ENCODE measurements around the gene FRS2.

Gene FRS2

DNA sequence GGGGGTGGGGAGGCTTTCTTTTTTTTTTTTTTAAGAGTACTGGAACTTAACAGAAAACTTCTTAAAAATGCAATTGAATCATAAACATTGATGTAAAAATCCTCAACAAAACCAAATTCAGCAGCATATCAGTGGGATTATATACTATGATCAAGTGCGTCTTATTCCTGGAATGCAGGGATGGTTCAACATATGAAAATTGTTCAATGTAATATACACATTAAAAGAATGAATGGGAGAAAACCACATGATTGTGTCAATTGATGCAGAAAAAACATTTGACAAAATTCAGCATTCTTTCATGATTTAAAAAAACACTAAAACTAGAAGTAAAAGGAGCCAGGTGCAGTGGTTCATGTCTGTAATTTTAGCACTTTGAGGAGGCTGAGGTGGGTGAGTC, 73.9 kb downstream of the FRS2 start:
- no peak for DNase-seq

DNA sequence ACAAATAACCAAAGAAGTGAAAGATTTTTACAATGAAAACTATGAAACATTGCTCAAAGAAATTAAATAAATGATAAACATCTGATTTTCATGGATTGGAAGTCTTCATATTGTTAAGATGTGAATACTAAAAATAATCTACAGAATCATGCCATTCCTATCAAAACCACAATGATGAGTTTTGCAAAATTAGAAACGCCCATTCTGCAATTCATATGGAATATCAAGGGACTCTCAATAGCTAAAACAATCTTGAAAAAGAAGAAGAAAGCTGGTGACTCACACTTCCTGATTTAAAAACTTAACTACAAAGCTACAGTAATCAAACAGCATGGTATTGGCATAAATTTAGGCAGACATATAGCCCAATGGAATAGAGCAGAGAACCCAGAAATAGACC, 74.9 kb downstream of the FRS2 start:
- no peak for DNase-seq

DNA sequence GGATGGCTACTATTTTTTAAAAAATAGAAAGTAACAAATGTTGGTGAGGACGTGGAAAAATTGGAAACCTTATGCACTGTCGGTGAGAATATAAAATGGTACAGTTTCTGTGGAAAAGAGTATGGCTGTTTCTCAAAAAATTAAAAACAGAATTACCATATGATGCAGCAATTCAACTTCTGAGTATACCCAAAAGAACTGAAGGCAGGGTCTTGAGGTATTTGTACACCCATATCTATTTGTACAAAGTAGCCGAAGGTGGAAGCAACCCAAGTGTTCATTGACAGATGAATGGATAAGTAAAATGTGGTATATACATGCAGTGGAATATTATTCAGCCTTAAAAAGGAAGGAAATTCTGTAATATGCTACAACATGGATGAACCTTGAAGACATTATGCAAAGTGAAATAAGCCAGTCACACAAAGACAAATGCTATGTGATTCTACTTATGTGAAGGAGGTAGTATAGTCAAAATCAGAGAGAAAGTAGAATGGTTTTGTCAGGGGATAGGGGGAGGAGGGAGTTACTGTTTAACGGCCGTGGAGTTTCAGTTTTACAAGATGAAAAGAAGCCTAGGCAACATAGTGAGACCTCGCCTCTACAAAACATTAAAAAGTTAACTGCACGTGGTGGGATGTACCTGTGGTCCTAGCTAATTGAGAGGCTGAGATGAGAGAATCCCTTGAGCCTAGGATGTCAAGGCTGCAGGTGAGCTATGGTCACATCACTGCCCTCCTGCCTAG, 76.7 kb downstream of the FRS2 start:
- DNase-seq: no peak

DNA sequence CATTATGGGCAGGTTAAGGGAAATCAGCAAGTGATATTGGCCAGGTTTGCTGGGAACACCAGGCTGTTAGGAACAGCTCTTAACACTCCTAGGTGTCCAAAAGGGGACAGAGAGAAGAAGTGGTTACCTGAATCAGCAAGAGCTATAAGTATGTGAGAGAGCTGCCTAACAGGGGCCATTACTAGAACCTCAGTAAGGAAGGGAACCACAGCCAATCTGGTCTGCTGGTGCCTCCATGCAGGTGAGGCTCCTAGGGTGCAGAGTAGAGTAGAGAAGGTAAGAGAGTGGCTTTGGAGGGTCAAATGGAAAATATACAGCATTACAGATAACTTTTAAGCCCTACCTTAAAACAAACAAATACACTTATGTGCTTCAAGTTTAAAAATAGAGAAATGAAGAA, 78.5 kb downstream of the FRS2 start:
- DNase-seq: no peak

DNA sequence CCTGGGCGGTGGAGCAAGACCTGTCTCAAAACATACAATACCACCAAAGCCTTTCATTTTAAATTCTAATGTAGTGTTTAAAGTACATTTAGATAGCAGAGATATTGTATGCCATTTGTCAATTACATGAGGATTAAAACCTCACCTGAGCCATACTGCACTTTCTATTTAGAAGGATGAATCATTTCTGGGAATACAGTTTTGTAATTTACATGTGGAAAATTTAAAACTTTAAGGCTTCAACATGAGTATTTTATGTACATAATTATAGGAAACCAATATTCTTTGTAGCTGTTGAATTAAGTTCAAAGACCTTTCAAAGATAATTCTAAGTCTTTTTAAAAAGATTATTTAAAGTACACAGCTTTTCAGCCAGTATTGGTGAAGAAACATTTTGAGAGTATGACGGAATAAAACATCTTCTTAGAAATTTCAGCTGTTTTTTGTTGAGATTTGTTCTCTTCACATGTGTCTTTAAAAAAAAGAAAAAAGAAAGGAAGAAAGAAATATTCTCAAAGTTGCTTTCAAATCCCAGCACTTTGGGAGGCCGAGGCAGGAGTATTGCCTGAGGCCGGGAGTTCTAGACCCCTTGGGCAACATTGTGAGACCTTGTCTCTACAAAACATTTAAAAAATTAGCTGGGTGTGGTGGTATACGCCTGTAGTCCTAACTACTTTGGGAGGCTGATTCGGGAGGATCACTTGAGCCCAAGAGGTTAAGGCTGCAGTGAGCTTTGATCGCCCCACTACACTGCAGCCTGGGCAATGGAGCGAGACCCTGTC, 80.6 kb downstream of the FRS2 start:
- DNase-seq: no peak

DNA sequence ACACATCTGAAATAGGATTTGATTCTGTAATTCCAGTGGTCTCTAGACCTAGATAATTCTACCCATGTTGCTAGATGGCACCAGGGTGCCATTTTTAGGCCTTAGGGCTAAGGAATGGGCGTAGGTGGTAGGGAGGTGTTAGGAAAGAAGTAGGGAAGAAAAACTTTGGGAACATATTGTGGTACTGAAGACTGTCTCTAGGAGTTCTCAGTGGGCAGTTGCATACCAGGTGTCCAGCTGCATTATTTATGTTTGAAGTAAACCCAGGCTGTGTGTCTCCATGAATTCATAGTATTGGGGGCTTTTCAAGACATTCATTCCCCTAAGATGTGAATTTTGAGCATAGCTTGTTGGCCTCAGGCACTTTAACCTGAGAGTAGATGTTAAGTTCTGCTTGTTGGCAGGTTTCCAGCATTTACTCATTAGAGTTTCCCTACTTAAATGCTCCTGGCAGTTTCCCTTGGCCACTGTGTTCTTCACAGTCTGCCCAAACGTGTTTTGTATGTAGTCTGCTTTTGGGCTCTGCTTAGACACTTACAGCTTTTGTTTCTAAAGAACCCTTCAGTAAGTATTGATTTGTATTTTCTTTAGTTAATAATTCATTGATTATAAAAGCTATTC, 83.5 kb downstream of the FRS2 start:
- no peak for DNase-seq

DNA sequence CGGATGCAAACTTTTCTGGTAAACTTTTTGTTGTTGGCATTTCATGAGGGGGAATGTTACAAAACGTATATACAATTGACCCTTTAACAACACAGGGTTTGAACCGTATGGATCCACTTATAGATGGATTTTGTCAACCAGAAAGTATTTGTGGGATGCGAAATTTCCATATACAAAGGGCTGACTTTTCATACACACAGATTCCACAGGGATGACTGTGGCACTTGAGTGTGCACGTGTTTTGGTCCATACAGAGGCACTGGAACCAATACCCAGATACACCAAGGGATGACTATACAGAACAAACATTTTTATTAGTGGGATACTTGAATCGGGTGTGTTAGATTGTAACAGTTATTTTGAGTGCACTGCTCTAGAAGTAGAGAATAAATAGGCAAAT, 85.3 kb downstream of the FRS2 start:
- DNase-seq: no peak

DNA sequence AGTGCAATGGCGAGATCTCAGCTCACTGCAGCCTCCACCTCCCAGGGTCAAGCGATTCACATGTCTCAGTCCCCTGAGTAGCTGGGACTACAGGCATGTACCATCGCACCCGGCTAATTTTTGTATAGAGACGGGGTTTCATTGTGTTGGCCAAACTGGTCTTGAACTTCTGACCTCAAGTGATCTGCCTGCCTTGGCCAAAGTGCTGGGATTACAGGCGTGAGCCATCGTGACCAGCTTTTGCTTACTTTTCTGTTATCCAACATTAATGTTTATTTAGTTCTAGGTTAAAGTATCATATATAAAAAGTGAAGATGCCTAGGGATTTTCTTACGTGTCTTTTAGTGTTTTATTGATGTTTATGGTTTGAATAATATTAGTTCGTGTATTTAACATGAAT, 86.2 kb downstream of the FRS2 start:
- no peak for DNase-seq

DNA sequence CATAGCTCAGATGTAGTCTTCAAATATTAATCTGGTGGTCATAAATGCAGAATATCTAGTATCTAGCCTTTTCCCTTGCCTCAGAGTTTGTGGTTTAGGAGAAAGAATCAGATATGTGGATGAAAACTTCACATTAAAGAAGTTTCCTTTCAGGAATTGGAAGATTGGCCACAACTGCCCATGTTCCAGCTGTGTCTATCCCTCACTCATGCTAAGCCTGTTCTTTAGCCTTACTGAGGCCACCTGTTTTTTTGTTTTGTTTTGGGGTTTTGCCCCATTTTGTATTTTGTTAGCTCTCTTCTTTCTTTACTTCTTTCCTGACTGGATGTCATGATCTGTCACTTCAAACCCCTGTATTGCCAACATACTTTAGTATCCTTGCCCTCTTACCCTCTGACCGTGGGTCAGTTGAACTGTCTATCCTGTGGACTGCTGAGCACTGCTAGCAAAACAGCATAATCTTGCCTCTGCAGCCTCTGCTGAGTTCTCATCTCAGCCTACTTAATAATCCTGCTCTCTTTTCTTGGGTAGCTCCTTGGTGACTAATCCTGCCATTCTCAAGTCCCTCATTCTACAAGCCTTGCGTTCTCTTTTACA, 93.1 kb downstream of the FRS2 start:
- no peak for DNase-seq

DNA sequence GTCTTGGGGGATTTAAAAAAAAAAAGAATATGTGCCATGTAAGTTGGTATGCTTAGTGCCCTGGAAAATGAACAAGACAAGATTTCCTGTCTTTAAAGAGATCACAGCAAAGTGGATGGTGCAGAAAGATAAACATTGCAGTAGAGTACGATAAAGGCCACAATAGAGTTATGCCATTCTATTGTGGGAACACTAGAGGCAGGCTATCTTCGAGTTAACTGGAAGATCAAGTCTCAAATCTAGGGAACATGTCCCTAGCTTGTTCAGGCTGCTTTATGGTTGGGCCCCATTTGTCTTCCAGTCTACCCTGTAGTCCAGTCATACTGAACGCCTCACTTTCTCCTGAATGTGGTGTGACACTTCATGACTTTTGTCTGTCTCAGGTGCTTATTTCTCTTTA, 96.4 kb downstream of the FRS2 start:
- DNase-seq: no peak

DNA sequence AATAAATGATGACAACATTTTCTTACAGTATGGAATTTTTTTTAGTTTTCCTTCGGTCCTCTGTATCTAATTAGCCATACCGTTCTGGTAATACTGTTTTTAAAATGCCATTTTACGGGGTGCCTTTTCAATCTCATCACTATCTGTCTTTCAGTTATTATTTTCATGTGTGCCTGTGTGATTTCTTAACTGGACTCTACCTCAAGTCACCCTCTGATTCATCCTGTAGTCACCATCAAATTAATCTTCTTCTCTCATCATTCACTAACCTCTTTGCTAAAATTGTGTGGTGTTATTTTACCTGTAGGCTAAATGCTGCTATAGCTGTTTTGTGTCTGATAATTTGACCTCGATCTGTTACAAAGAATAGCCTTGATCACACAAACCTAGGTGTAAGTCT, 99.0 kb downstream of the FRS2 start:
- no peak for DNase-seq

DNA sequence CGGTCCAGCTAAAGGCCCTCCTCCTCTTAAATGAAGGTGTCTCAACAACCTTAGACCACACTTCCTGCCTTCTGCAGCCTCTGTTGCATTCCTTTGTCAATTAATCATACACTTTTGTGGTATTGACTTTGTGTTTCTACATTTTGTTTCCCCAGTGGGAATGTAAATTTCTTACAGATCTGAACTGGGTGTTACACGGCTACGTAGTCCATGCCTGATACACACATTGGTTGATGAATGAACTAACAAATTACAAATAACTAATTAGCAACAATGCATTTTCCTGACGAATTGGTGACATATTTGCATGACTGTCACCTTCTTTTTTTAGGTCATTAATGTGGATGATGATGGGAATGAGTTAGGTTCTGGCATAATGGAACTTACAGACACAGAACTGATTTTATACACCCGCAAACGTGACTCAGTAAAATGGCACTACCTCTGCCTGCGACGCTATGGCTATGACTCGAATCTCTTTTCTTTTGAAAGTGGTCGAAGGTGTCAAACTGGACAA, 99.9 kb downstream of the FRS2 start:
- no peak for DNase-seq

DNA sequence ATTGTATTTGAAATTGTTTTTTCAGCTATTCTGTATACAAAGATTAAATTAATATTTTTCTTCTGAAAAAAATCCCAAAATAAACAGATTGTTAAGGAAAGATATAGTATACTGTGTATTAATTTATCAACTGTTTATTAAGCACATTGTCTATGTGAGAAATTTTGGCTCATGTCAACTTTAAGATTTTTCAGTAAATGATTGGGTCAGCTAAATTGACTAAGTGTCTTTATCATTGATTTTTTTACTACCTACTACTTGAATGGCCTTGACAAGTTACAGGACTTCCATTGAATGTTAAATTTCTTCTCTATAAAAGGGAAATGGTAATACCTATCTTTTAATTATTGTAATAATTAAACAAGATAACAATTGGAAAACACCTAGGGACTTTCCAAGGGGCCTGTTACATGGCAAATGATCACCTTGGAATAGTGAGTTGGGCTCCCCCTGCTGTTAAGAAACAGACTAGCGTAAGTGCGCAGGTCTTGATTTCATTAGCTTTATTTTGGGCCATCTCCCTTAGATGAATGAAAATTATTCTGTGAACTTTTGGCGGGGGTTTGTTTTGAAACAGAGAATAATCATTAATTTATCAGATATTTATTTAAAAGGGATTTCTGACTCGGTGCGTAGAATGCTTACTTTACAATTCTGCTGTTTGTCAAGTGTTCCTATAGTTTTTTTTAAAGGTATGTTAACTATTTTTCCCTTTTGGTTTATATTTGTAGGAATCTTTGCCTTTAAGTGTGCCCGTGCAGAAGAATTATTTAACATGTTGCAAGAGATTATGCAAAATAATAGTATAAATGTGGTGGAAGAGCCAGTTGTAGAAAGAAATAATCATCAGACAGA, 100.6 kb downstream of the FRS2 start:
- no peak for DNase-seq

DNA sequence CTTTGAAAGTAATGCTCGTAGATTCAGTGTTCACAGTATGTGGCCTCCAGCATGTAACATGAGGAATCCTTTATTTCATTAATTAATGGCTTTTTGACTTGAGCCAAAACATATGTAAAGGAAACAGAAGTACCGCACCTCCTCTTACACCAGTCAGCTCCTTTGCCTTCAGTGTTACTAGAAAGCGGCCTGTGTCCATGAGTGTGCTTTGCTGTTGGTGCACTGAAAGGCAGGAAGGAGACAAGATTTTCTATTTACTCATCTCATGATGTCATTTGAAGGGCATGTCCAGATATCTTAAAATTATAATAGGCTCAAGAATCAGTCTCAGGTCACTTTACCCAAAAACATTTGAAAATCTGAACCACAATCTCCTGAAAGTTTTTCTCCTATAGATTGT, 105.2 kb downstream of the FRS2 start:
- DNase-seq: no peak

DNA sequence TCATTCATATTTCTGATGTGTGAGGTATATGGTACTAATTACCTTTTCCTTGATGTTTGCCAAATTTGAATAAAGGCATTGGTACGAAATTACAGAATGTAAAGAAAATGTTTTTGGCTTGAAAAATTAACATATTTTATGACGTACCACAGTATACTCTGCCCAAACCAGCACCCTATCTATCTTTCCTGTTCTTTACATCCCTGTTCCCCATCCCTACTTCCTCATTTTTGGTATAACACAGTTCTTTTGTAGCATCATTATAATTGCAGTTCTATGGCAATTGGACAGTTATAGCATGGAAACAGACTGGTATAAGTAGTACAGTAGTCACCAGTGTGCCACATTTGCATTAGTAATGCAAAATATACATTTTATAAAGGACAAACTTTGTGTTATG, 108.1 kb downstream of the FRS2 start:
- DNase-seq: no peak

DNA sequence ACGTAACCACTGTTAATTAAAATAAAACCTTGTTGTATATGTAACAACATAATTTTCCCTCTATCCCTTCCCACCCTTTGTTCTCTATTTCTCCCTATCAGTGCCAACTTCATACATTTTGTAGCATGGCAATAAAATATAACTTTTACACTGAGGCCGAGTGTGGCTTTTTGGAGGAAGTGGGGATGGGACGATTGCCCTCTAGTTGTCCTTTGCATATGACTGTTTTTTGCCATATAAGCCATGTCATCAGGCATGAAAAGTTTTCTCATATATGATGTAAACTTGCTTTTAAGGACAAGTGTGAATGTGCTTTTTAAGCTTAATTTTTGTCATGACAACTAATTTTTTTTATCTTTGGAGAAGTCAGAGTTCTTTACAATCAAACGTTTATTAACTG, 108.8 kb downstream of the FRS2 start:
- no peak for DNase-seq

DNA sequence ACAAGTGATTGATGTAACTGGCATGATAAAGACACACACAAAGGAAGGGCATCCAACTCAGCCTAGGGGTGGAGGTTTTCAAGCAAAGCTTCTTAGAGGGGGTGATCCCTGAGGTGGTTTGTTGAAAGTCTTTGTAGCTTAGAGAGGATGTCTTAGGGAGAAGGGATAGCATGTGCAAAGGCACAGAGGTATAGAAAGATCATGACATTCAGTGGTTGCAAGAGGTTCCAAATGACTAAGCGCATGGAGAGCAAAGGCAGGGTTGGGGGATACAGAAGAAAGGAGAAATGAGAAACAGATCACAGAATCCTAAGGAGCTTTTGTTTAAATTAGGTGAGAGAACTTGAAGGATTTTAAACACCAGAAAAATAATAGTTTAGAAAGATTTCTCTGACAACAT, 109.9 kb downstream of the FRS2 start:
- DNase-seq: no peak

DNA sequence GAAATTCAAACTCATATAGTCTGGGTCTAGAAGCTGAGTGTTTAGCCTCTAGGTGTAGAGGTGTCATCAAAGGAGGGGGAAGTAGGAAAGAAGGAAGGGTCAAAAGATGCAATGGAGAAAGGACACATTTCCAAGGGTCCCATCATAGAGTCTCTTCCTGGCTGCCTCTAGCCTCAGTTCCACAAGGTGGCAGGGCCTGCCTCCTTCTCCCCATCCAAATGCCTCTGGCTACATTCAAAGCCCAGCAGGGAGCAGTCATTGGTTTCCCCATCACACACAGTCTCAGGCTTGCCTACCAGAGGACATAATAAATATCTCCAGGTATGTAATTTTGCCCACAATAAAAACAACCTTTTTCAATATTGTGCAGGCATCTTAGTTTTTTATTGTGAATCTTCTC, 113.0 kb downstream of the FRS2 start:
- no peak for DNase-seq

DNA sequence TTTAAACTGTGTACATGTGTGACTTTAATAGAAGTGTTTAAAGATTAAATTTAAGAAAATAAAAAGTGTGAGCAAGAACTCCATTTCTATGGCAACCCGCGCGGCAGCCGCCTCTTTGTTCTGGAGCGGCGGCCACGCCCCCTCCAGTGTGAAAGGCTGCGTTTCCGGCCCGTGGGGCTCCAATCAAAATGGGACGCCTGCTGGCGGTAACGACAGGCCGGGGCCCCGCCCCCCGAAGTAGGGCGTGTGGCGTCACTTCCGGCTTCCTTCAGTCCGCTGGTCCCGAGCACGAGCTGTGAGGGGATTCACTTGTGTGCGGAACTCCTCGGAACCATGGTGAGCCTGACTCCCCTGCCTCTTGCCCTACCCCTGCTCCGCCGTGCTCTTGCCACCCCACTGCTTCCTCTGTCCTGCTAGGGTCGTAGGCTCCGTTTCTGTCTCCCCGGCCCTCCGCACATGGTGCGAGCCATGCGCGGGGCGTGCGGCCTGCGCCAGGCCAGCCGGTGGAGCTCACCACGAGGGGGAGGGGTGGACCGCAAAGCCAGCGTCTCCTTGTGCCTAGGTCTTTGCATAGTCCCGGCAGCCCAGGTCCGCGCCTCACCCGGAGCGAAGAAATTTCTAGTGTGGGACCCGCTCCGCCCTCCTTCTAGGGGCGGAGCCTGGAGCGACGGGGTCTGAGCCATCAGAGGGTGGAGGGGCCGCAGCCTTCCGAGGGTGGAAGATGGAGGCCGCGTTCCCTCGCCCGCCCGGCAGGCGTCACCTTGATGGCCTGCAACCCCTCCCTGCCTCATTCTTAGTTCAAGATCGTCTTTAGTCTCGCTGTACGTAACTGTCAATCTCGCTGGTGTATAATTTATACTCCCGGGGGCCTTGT, 115.2 kb downstream of the FRS2 start, which contains the start of gene CCT2:
Gene CCT2, plus strand, starts transcription at position 271 of the 874 bp plus-strand sequence. Its CDS starts 63 bp downstream, at position 334.
- DNase-seq: peak; percentile 93

DNA sequence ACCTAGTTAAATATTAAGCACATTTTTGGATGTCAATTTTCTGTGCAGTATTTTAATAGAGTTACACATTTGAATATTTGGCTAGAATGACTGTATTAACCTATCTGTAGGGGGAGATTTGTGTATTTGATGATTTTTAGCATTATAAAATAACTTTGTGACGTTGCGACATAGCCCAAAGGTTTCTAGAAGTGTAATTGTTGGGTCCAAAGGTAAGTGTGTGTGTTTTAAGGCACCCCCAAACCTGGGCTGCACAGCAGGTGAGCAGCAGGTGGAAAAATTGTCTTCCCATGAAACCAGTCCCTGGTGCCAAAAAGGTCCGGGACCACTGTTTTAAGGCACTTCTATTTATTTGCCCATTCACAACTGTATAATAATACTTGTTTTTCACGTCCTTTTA, 118.3 kb downstream of the FRS2 start:
- no peak for DNase-seq

DNA sequence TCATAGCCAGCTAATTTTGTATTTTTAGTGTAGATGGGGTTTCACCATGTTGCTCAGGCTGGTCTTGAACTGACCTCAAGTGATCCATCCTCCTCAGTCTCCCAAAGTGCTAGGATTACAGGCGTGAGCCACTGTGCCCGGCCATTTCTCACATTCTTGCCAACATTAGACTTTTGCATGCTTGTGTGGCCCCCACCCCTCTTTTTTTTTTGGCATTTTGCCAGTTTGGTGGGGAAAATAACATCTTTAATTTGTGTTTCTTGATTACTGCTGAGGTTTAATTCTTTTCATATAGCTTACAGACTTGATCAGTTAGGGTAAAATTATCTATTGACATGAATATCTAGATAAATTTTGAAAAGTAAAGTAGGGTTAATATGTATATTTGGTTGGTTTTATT, 118.9 kb downstream of the FRS2 start:
- no peak for DNase-seq
